T-cell (primary cell): ENCODE results near the gene TOM1L2. TPM values are rescaled to one million over a fixed set of nuclear protein-coding genes. Genes with fewer than 3 reads are reported as not detected.
A peak's percentile ranks its signal among the peaks of the same experiment; 100 is the strongest.
"Not testable (repeated sequence)": the region's sequence is repeated elsewhere in the genome, so short reads cannot be mapped to it uniquely, and the experiment has no call there.

Source experiments
- ATAC-seq, 4 experiments: fragments of 200-7000 bp in 3 of 4; fragments of 150-1000 bp in 1 of 4; cut with Tn5 transposase; replicated peaks in 1 of 4; 1 replicate in 3 of 4; 2 replicates in 1 of 4; pipeline ENCODE4 v1.10.0; 2021; ENCODE audit warnings: moderate library complexity in 3 of 4, mild to moderate bottlenecking in 2 of 4, moderate number of reproducible peaks in 1 of 4
- CTCF ChIA-PET, 2 donors: fragments of 300-600 bp; sonication (Branson Sonifier 250); formaldehyde crosslinking; loops; one replicate each; lab custom pipeline; 2022; ENCODE audit warnings: antibody characterized with exemption in 2 of 2; lab: Charles Lee
- POLR2A ChIA-PET, 2 donors: fragments of 300-600 bp; sonication (Branson Sonifier 250); formaldehyde crosslinking; loops; one replicate each; lab custom pipeline; 2022; ENCODE audit warnings: antibody characterized with exemption in 2 of 2; lab: Charles Lee
- DNase-seq, 35 experiments: peaks; one replicate each; pipeline versions ENCODE4 v3.0.0 to v3.0.0-alpha.2; 2013 to 2023
- H3K27ac ChIP-seq: one replicate; pipeline ENCODE4 v1.5.1; 2013; ENCODE audit warnings: low read length
- H3K27me3 ChIP-seq, 2 experiments: replicated peaks in 1 of 2; 1 replicate in 1 of 2; 2 replicates in 1 of 2; pipeline versions ENCODE4 v1.6.1 to v1.7.0; 2013; ENCODE audit warnings: low read length in 1 of 2, mixed read lengths in 1 of 2; ENCODE audit not compliant: control insufficient read depth in 2 of 2, insufficient read depth in 2 of 2; ENCODE audit errors: extremely low read depth in 1 of 2
- H3K36me3 ChIP-seq, 2 donors: 1 replicate in 1 of 2; 2 replicates in 1 of 2; pipeline versions ENCODE4 v1.6.1 to v1.7.0; 2013; ENCODE audit warnings: low read length in 1 of 2; ENCODE audit not compliant: control insufficient read depth in 2 of 2, insufficient read depth in 1 of 2; ENCODE audit errors: extremely low read depth in 1 of 2
- H3K4me1 ChIP-seq, 2 experiments: 1 replicate in 1 of 2; 2 replicates in 1 of 2; pipeline versions ENCODE4 v1.6.1 to v1.7.0; 2013; ENCODE audit warnings: low read length in 2 of 2, mixed read lengths in 1 of 2; ENCODE audit not compliant: insufficient read depth in 2 of 2, control insufficient read depth in 1 of 2; ENCODE audit errors: extremely low read depth in 1 of 2
- H3K4me3 ChIP-seq, 2 donors: 1 replicate in 1 of 2; 2 replicates in 1 of 2; pipeline versions ENCODE4 v1.5.1 to v1.7.0; 2013; ENCODE audit warnings: mild to moderate bottlenecking in 2 of 2, low read length in 1 of 2, moderate library complexity in 1 of 2; ENCODE audit not compliant: control insufficient read depth in 1 of 2; ENCODE audit errors: extremely low read depth in 1 of 2
- H3K9me3 ChIP-seq: 2 replicates; pipeline ENCODE4 v1.7.0; 2013
- H3K27ac Mint-ChIP-seq, 2 donors: one replicate each; pipeline ENCODE4 v1.8.0; 2020 to 2021; ENCODE audit warnings: mild to moderate bottlenecking in 2 of 2, mixed read lengths in 2 of 2
- H3K27me3 Mint-ChIP-seq, 2 donors: one replicate each; pipeline ENCODE4 v1.8.0; 2021 to 2022; ENCODE audit warnings: mixed read lengths in 2 of 2
- H3K36me3 Mint-ChIP-seq: one replicate; pipeline ENCODE4 v1.8.0; 2021; ENCODE audit warnings: mixed read lengths
- H3K4me1 Mint-ChIP-seq, 3 donors: one replicate each; pipeline ENCODE4 v1.8.0; 2020 to 2022; ENCODE audit warnings: mixed read lengths in 3 of 3, mild to moderate bottlenecking in 1 of 3
- H3K4me3 Mint-ChIP-seq, 3 donors: one replicate each; pipeline ENCODE4 v1.8.0; 2020 to 2022; ENCODE audit warnings: mild to moderate bottlenecking in 3 of 3, mixed read lengths in 3 of 3, moderate library complexity in 3 of 3
- H3K9me3 Mint-ChIP-seq, 3 donors: one replicate each; pipeline ENCODE4 v1.8.0; 2020 to 2022; ENCODE audit warnings: mixed read lengths in 3 of 3
- WGBS: methylation state at CpG from one replicate; pipeline ENCODE4 v1.1.5; 2013; ENCODE audit warnings: missing lambda C conversion rate; ENCODE audit not compliant: insufficient coverage; 5-methylcytosine and 5-hydroxymethylcytosine counted together
- total RNA-seq, 35 experiments: library from RNA in 6 of 35; stranded (reverse) in 6 of 35; fragments of 120-200 nt in 1 of 35; gene quantifications; one replicate each; pipeline versions ENCODE4 v1.2.1 to v1.2.4 and lab custom pipeline; 2013 to 2026

Gene TOM1L2
- total RNA-seq, 5 donors from 2014 or later (not counting 1 experiment from before 2014, with no cell fraction given) = 57.5 to 71.5 (median 61.9) TPM

- Mint-ChIP-seq H3K36me3 (no peaks in the 10 kb centered on the region), H3K27ac (no peak overlapping the region), H3K4me1 (no peaks in the 10 kb centered on the region), H3K4me3 (no peak overlapping the region), H3K27me3 (no peaks in the 10 kb centered on the region), H3K9me3 (no peaks in the 10 kb centered on the region)
- Histone ChIP-seq H3K9me3 (no peaks in the 10 kb centered on the region), H3K27ac (no peak overlapping the region), H3K4me3 (no peak overlapping the region), H3K4me1 (no peaks in the 10 kb centered on the region), H3K36me3 (no peaks in the 10 kb centered on the region), H3K27me3 (no peaks in the 10 kb centered on the region)
- ATAC-seq = no peak
- ChIA-PET POLR2A (interaction anchor here in 1 of 2 donors (0.7 kb wide), 2 partner anchors 29 to 691 kb away, joined by 3 to 4 read pairs; no protein-coding TSS in a partner anchor), CTCF (no interaction called here)
- 78% methylated on average over 4 of the region's 9 CpGs for WGBS
- DNase-seq = no peak
Measured at GRCh38 chr17:17999364-18000029, 27.3 kb upstream of the TOM1L2 start.

GRCh38 chr17:17998934-17999333 is 26.7 kb upstream of the TOM1L2 start:
- no peak overlapping the region for H3K27ac Mint-ChIP-seq

GRCh38 chr17:17995887-17996286 is 23.7 kb upstream of the TOM1L2 start:
- POLR2A ChIA-PET, H3K27me3 ChIP-seq, H3K4me3 Mint-ChIP-seq, H3K9me3 ChIP-seq, H3K4me1 ChIP-seq, CTCF ChIA-PET, H3K27ac ChIP-seq, H3K36me3 Mint-ChIP-seq, DNase-seq, H3K9me3 Mint-ChIP-seq, H3K4me1 Mint-ChIP-seq, H3K4me3 ChIP-seq, H3K27me3 Mint-ChIP-seq, ATAC-seq, H3K36me3 ChIP-seq, H3K27ac Mint-ChIP-seq: not testable (repeated sequence)
- 100% methylated on average over 6 of the region's 8 CpGs for WGBS

More at GRCh38 chr17:17998934-17999333, 26.7 kb upstream of the TOM1L2 start:
- no peaks in the 10 kb centered on the region for H3K9me3 ChIP-seq
- no peak overlapping the region for H3K27ac ChIP-seq
- Mint-ChIP-seq H3K4me3 (no peak overlapping the region), H3K4me1 (no peaks in the 10 kb centered on the region), H3K27me3 (no peaks in the 10 kb centered on the region), H3K36me3 (no peaks in the 10 kb centered on the region), H3K9me3 (no peaks in the 10 kb centered on the region)
- WGBS = 85% methylated on average over 8 of the region's 8 CpGs
- no peak overlapping the region for H3K4me3 ChIP-seq
- ChIA-PET CTCF (no interaction called here), POLR2A (interaction anchor here in 1 of 2 donors (0.7 kb wide), 3 partner anchors 29 to 691 kb away, joined by 3 to 4 read pairs (median 3); no protein-coding TSS in a partner anchor)
- no peaks in the 10 kb centered on the region for H3K36me3 ChIP-seq
- H3K27me3 ChIP-seq = no peaks in the 10 kb centered on the region
- ATAC-seq = no peak
- no peak for DNase-seq
- no peaks in the 10 kb centered on the region for H3K4me1 ChIP-seq

- ChIA-PET POLR2A (no interaction called here), CTCF (interaction anchor here (0.5 to 1.1 kb wide), 2 partner anchors 22 to 233 kb away, joined by 3 read pairs; partner anchors contain the start of gene TOM1L2 (in 1 of the 2))
- no peak overlapping the region for H3K27ac ChIP-seq
- no peaks in the 10 kb centered on the region for H3K27me3 Mint-ChIP-seq
- WGBS = 65% methylated on average over 17 of the region's 18 CpGs
- no peaks in the 10 kb centered on the region for H3K27me3 ChIP-seq
- no peaks in the 10 kb centered on the region for H3K9me3 Mint-ChIP-seq
- DNase-seq = peak in 17 of 35 experiments; percentile 3 to 40 (median 7)
- H3K9me3 ChIP-seq = no peaks in the 10 kb centered on the region
- H3K4me3 Mint-ChIP-seq = no peak overlapping the region
- H3K36me3 ChIP-seq = no peaks in the 10 kb centered on the region
- H3K4me1 Mint-ChIP-seq = no peaks in the 10 kb centered on the region
- H3K4me3 ChIP-seq = no peak overlapping the region
- H3K36me3 Mint-ChIP-seq = no peaks in the 10 kb centered on the region
- no peak overlapping the region for H3K27ac Mint-ChIP-seq
- ATAC-seq = peak; percentile 42 to 53 (median 47)
- H3K4me1 ChIP-seq = no peaks in the 10 kb centered on the region
Measured at GRCh38 chr17:17994271-17995069, 22.3 kb upstream of the TOM1L2 start.

GRCh38 chr17:17993852-17994251 is 21.7 kb upstream of the TOM1L2 start:
- ATAC-seq (no peak), DNase-seq (no peak)
- WGBS = 95% methylated on average over 11 of the region's 12 CpGs
- no peak overlapping the region for H3K4me3 Mint-ChIP-seq
- no peaks in the 10 kb centered on the region for H3K36me3 Mint-ChIP-seq
- H3K4me1 Mint-ChIP-seq = no peaks in the 10 kb centered on the region
- Histone ChIP-seq H3K4me3 (no peak overlapping the region), H3K27ac (no peak overlapping the region), H3K4me1 (no peaks in the 10 kb centered on the region), H3K27me3 (no peaks in the 10 kb centered on the region), H3K9me3 (no peaks in the 10 kb centered on the region), H3K36me3 (no peaks in the 10 kb centered on the region)
- H3K27me3 Mint-ChIP-seq = no peaks in the 10 kb centered on the region
- H3K27ac Mint-ChIP-seq = no peak overlapping the region
- ChIA-PET CTCF (interaction anchor here (0.5 to 1.1 kb wide), 2 partner anchors 22 to 232 kb away, joined by 3 read pairs; partner anchors contain the start of gene TOM1L2 (in 1 of the 2)), POLR2A (no interaction called here)
- H3K9me3 Mint-ChIP-seq = no peaks in the 10 kb centered on the region

- no peaks in the 10 kb centered on the region for H3K9me3 Mint-ChIP-seq
- H3K4me1 Mint-ChIP-seq = no peaks in the 10 kb centered on the region
- no peak overlapping the region for H3K27ac Mint-ChIP-seq
- ChIA-PET POLR2A (no interaction called here), CTCF (interaction anchor here in 1 of 2 donors (1.1 kb wide), 1 partner anchor 21 kb away, joined by 3 read pairs; the partner anchor contains the start of gene TOM1L2)
- no peak overlapping the region for H3K4me3 Mint-ChIP-seq
- Histone ChIP-seq H3K27ac (no peak overlapping the region), H3K4me1 (no peaks in the 10 kb centered on the region), H3K27me3 (no peaks in the 10 kb centered on the region), H3K4me3 (no peak overlapping the region), H3K36me3 (no peaks in the 10 kb centered on the region), H3K9me3 (no peaks in the 10 kb centered on the region)
- 100% methylated on average over 2 of the region's 2 CpGs for WGBS
- ATAC-seq (no peak), DNase-seq (no peak)
- no peaks in the 10 kb centered on the region for H3K27me3 Mint-ChIP-seq
- H3K36me3 Mint-ChIP-seq = no peaks in the 10 kb centered on the region
Measured at GRCh38 chr17:17993366-17993765, 21.2 kb upstream of the TOM1L2 start.
